AML-193 (cell line): ENCODE measurements around the gene IRS2.
"Not testable (repeated sequence)": the region's sequence is repeated elsewhere in the genome, so short reads cannot be mapped to it uniquely, and the experiment has no call there.

Experiments used
- DNase-seq, 2 experiments: peaks; one replicate each; lab custom pipeline; 2025; lab: John Stamatoyannopoulos, UW

IRS2 gene

GRCh38 chr13:109751477-109751876, 34.9 kb downstream of the IRS2 start:
- no peak for DNase-seq

- DNase-seq = no peak
Measured at GRCh38 chr13:109750221-109750775, 36.1 kb downstream of the IRS2 start.

GRCh38 chr13:109749365-109749764, 37.0 kb downstream of the IRS2 start:
- no peak for DNase-seq

GRCh38 chr13:109748677-109749076, 37.7 kb downstream of the IRS2 start:
- no peak for DNase-seq

- DNase-seq = no peak
Measured at GRCh38 chr13:109747524-109747923, 38.9 kb downstream of the IRS2 start.

GRCh38 chr13:109746364-109746763, 40.0 kb downstream of the IRS2 start:
- DNase-seq = no peak

GRCh38 chr13:109745702-109746101, 40.7 kb downstream of the IRS2 start:
- DNase-seq = no peak

- no peak for DNase-seq
Measured at GRCh38 chr13:109745060-109745459, 41.3 kb downstream of the IRS2 start.

- no peak for DNase-seq
Measured at GRCh38 chr13:109744512-109745051, 41.8 kb downstream of the IRS2 start.

GRCh38 chr13:109743706-109744453, 42.5 kb downstream of the IRS2 start:
- peak; percentile 79 to 82 for DNase-seq

- DNase-seq = no peak
Measured at GRCh38 chr13:109741966-109742365, 44.4 kb downstream of the IRS2 start.

- no peak for DNase-seq
Measured at GRCh38 chr13:109740721-109741120, 45.7 kb downstream of the IRS2 start.

- no peak for DNase-seq
Measured at GRCh38 chr13:109740121-109740520, 46.3 kb downstream of the IRS2 start.

- no peak for DNase-seq
Measured at GRCh38 chr13:109738298-109738746, 48.1 kb downstream of the IRS2 start.

- no peak for DNase-seq
Measured at GRCh38 chr13:109737606-109738005, 48.8 kb downstream of the IRS2 start.

GRCh38 chr13:109737046-109737573, 49.3 kb downstream of the IRS2 start:
- DNase-seq = no peak

GRCh38 chr13:109735436-109735966, 50.9 kb downstream of the IRS2 start:
- no peak for DNase-seq

GRCh38 chr13:109734002-109734785, 52.2 kb downstream of the IRS2 start:
- no peak for DNase-seq

GRCh38 chr13:109733550-109733949, 52.8 kb downstream of the IRS2 start:
- DNase-seq = no peak

- not testable (repeated sequence) for DNase-seq
Measured at GRCh38 chr13:109732470-109733170, 53.8 kb downstream of the IRS2 start.

- peak; percentile 13 to 20 for DNase-seq
Measured at GRCh38 chr13:109730812-109731335, 55.5 kb downstream of the IRS2 start.
